ENCODE measurements around the gene GFRA4. TPM values are rescaled to one million over a fixed set of nuclear protein-coding genes. Genes with fewer than 3 reads are reported as not detected.

The GFRA4 gene
- polyA plus RNA-seq, 1 of the 3 experiments (the other 2 are of a cell fraction): not detected

DNA sequence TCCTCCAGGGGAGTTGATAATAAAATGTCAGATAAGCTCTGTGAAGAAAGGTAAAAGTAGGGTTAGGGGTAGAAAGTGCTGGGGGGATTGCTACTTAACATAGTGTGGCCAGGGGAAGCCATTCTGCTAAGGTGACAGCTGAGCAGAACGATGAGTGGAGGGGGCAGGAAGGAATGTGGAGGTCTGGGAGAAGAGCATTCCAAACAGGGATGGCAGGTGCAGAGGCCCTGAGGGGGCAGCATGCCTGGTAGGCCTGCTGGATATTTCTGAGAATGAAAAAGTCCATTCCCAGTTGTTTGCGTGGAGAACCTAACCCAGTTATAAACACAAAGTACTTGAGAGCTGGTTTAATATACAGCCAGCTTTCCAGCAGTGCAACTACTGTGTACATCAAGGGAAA is 9.3 kb downstream of the GFRA4 start:
- no peak overlapping the region for H2AFZ ChIP-seq (ENCODE audit: low read depth)
- no peak overlapping the region for H3K4me3 ChIP-seq (ENCODE audit: low read depth in 2 of 2, low read length in 1 of 2)
- H3K9me3 ChIP-seq: no peaks in the 10 kb centered on the region
- H3K79me2 ChIP-seq (ENCODE audit: insufficient read depth): no peaks in the 10 kb centered on the region
- H3K9me2 ChIP-seq: no peaks in the 10 kb centered on the region
- no peaks in the 10 kb centered on the region for H3K27me3 ChIP-seq (ENCODE audit: insufficient read depth)
- H3F3A ChIP-seq (replicated peaks; ENCODE audit: insufficient read depth): no peaks in the 10 kb centered on the region
- no peak overlapping the region for H3K4me2 ChIP-seq
- no peaks in the 10 kb centered on the region for H3K36me3 ChIP-seq (replicated peaks in 1 of 2; ENCODE audit: control insufficient read depth in 1 of 2, insufficient read depth in 2 of 2, low read length in 1 of 2)
- ChIA-PET CTCF (interaction anchor here (1.0 to 3.6 kb wide), 6 partner anchors 12 to 90 kb away, joined by 3 to 16 read pairs (median 4); no protein-coding TSS in a partner anchor), POLR2A (no interaction called here)
- H3K4me1 ChIP-seq (ENCODE audit: control insufficient read depth in 1 of 2, insufficient read depth in 2 of 2, low read depth in 1 of 2, low read length in 1 of 2): peaks cover 0 to 27% of the 10 kb centered on the region in 2 experiments; a peak in 1 of 4 replicates
- WGBS (ENCODE audit: low lambda C conversion rate): 68% methylated on average over 2 of the region's 2 CpGs
- H3K9ac ChIP-seq: no peak overlapping the region
- peak overlapping the region in 1 of 2 experiments; percentile 60; a peak in 2 of 4 replicates for H3K27ac ChIP-seq (ENCODE audit: low read depth in 2 of 2, low read length in 1 of 2)
- TF ChIP-seq TEAD4 (IDR thresholded peaks at IDR 0.05; ENCODE audit: borderline replicate concordance, insufficient read depth) (no peak), EP300 (IDR thresholded peaks at IDR 0.05; ENCODE audit: borderline replicate concordance in 1 of 2, low read depth in 1 of 2, low read length in 1 of 2) (no peak), GATA2 (CRISPR knock-in tag; IDR thresholded peaks at IDR 0.05) (no peak), CTCF (IDR thresholded peaks at IDR 0.05) (no peak), TAF1 (IDR thresholded peaks at IDR 0.05; ENCODE audit: borderline replicate concordance, low read depth, low read length) (no peak), POLR2AphosphoS5 (IDR thresholded peaks at IDR 0.05; ENCODE audit: low read depth, low read length) (no peak), MXI1 (IDR thresholded peaks at IDR 0.05; ENCODE audit: low read depth, low read length) (no peak), TCF12 (IDR thresholded peaks at IDR 0.05) (no peak), NFIC (IDR thresholded peaks at IDR 0.05; ENCODE audit: borderline replicate concordance) (no peak), SIN3A (IDR thresholded peaks at IDR 0.05; ENCODE audit: borderline replicate concordance, low read depth, low read length) (no peak), GABPA (IDR thresholded peaks at IDR 0.05; ENCODE audit: low read depth) (no peak)
- TF ChIP-seq, protein P1, sequence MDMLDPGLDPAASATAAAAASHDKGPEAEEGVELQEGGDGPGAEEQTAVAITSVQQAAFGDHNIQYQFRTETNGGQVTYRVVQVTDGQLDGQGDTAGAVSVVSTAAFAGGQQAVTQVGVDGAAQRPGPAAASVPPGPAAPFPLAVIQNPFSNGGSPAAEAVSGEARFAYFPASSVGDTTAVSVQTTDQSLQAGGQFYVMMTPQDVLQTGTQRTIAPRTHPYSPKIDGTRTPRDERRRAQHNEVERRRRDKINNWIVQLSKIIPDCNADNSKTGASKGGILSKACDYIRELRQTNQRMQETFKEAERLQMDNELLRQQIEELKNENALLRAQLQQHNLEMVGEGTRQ (IDR thresholded peaks at IDR 0.05; ENCODE audit: borderline replicate concordance, low read depth, low read length): no peak
- TF ChIP-seq, protein P2, sequence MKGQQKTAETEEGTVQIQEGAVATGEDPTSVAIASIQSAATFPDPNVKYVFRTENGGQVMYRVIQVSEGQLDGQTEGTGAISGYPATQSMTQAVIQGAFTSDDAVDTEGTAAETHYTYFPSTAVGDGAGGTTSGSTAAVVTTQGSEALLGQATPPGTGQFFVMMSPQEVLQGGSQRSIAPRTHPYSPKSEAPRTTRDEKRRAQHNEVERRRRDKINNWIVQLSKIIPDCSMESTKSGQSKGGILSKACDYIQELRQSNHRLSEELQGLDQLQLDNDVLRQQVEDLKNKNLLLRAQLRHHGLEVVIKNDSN (IDR thresholded peaks at IDR 0.05; ENCODE audit: borderline replicate concordance, low read depth): no peak
- TF ChIP-seq, protein P3, sequence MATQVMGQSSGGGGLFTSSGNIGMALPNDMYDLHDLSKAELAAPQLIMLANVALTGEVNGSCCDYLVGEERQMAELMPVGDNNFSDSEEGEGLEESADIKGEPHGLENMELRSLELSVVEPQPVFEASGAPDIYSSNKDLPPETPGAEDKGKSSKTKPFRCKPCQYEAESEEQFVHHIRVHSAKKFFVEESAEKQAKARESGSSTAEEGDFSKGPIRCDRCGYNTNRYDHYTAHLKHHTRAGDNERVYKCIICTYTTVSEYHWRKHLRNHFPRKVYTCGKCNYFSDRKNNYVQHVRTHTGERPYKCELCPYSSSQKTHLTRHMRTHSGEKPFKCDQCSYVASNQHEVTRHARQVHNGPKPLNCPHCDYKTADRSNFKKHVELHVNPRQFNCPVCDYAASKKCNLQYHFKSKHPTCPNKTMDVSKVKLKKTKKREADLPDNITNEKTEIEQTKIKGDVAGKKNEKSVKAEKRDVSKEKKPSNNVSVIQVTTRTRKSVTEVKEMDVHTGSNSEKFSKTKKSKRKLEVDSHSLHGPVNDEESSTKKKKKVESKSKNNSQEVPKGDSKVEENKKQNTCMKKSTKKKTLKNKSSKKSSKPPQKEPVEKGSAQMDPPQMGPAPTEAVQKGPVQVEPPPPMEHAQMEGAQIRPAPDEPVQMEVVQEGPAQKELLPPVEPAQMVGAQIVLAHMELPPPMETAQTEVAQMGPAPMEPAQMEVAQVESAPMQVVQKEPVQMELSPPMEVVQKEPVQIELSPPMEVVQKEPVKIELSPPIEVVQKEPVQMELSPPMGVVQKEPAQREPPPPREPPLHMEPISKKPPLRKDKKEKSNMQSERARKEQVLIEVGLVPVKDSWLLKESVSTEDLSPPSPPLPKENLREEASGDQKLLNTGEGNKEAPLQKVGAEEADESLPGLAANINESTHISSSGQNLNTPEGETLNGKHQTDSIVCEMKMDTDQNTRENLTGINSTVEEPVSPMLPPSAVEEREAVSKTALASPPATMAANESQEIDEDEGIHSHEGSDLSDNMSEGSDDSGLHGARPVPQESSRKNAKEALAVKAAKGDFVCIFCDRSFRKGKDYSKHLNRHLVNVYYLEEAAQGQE (IDR thresholded peaks at IDR 0.05; ENCODE audit: low read depth, low read length): no peak
- no peaks in the 10 kb centered on the region for H4K20me1 ChIP-seq (ENCODE audit: insufficient read depth)
- DNase-seq: no peak
